A549 (cell line): ENCODE measurements around the gene RCC1.

Experiments
- TF ChIP-seq, protein P1 (sequence below): fragments of >200 bp; sonication (Bioruptor Twin); formaldehyde crosslinking; IDR thresholded peaks from 3 replicates; pipeline ENCODE4 v1.5.1; 2016
- TF ChIP-seq, protein P2 (sequence below): IDR thresholded peaks from 2 replicates; pipeline ENCODE4 v1.6.1; 2012

DNA sequence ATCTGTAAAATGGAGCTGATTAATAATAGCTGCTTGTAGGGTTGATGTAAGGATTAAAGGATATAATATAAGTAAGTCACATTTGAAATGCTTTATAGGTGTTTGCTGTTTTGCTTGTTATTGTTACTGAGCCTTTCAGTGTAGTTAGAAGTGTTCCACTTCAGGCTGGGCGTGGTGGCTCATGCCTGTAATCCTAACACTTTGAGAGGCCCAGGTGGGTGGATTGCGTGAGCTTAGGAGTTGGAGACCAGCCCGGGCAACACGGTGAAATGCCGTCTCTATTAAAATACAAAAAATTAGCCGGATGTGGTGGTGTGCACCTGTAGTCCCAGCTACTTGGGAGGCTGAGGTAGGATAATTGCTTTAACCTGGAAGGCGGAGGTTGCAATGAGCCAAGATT, 59.2 kb downstream of the RCC1 start:
- TF ChIP-seq, protein P1, sequence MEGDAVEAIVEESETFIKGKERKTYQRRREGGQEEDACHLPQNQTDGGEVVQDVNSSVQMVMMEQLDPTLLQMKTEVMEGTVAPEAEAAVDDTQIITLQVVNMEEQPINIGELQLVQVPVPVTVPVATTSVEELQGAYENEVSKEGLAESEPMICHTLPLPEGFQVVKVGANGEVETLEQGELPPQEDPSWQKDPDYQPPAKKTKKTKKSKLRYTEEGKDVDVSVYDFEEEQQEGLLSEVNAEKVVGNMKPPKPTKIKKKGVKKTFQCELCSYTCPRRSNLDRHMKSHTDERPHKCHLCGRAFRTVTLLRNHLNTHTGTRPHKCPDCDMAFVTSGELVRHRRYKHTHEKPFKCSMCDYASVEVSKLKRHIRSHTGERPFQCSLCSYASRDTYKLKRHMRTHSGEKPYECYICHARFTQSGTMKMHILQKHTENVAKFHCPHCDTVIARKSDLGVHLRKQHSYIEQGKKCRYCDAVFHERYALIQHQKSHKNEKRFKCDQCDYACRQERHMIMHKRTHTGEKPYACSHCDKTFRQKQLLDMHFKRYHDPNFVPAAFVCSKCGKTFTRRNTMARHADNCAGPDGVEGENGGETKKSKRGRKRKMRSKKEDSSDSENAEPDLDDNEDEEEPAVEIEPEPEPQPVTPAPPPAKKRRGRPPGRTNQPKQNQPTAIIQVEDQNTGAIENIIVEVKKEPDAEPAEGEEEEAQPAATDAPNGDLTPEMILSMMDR = no peak
- TF ChIP-seq, protein P2, sequence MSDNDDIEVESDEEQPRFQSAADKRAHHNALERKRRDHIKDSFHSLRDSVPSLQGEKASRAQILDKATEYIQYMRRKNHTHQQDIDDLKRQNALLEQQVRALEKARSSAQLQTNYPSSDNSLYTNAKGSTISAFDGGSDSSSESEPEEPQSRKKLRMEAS = no peak
